SH-SY5Y (cell line): ENCODE results near the gene DHRS1.

ENCODE experiments used
- GATA2 ChIP-seq: IDR thresholded peaks from 2 replicates; pipeline ENCODE4 v1.6.1; 2011; ENCODE audit warnings: mild to moderate bottlenecking, low read depth, low read length
- GATA3 ChIP-seq: IDR thresholded peaks from 2 replicates; pipeline ENCODE4 v1.6.1; 2011; ENCODE audit warnings: low read depth, mild to moderate bottlenecking, low read length, moderate library complexity

DNA sequence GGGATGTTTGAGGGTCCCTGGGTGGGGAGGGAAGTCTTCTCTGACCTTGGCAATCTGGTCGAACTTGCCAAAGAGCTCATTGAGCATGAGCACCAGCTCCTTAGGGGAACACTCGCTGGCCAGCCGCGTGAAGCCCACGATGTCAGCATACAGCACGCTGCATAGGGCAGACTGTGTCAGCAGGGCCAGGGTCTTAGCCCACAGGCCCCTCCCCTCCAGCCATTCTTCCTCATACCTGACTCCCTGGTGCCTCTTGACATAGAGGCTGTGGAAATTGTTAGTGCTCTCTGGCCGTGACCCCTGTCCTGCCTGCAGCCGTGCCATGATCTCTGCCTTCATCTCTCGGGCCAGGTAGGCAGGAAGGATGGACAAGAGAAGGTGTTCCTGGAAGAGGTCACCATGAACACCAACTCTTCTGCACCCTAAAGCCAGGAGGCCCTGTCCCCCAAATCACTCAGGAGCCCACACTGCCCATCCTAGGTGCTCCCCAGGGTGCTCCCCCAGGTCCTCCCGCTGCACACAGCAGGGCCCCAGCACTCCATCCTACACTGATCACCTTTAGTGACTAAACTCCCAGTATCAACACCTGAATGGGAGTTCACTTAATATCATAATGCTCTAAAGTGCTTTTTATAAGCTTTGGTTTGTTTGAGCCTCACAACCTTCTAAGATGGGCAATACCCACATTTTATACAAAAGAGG lies 31.5 kb upstream of the DHRS1 start:
- TF ChIP-seq GATA3 (no peak), GATA2 (no peak)
